HEK293T (cell line): ENCODE data around the gene CFAP92.

ENCODE experiments used
- ARNT ChIP-seq: fragments of 450-650 bp; IDR thresholded peaks from 2 replicates; pipeline ENCODE4 v1.6.1; 2017; ENCODE audit warnings: mild to moderate bottlenecking
- ELF4 ChIP-seq: fragments of 450-650 bp; IDR thresholded peaks from 2 replicates; pipeline ENCODE4 v1.6.1; 2017; ENCODE audit warnings: antibody characterized with exemption
- FOXK2 ChIP-seq: fragments of 450-650 bp; IDR thresholded peaks from 2 replicates; pipeline ENCODE4 v1.6.1; 2016; ENCODE audit warnings: mild to moderate bottlenecking

DNA sequence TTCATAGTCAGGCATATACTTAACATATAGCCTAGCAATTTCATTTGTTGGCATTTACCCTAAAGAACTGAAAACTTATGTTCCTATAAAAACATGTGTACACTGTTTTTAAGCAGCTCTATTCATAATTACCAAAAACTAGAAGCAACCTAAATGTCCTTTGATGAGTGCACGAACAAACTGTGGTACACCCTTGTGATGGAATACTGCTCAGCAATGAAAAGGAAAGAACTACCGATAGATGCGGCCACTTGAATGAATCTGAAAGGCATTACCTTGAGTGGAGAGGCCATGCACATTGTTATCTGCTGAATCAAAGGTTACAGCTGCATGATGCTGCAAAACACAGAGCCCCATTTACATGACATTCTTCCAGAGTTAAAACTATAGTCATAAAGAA, 44.7 kb downstream of the CFAP92 start:
- TF ChIP-seq ARNT (no peak), ELF4 (no peak), FOXK2 (no peak)
